Esophagus muscularis mucosa (tissue), 3 donors: Measurements from ENCODE around the gene ZNF263.

Experiments used
- POLR2A ChIP-seq: fragments of 450-650 bp; IDR thresholded peaks from one replicate; pipeline ENCODE4 v1.6.1; 2017; ENCODE audit warnings: antibody characterized with exemption, moderate library complexity, mild to moderate bottlenecking, low read depth
- TF ChIP-seq, protein P1 (sequence below), 3 experiments: fragments of 200-600 bp in 2 of 3; fragments of 450-650 bp in 1 of 3; sonication (generic) in 2 of 3; IDR thresholded peaks; one replicate each; pipeline ENCODE4 v1.5.1; 2017 to 2019; ENCODE audit warnings: antibody characterized with exemption in 3 of 3, mild to moderate bottlenecking in 2 of 3, moderate library complexity in 1 of 3

DNA sequence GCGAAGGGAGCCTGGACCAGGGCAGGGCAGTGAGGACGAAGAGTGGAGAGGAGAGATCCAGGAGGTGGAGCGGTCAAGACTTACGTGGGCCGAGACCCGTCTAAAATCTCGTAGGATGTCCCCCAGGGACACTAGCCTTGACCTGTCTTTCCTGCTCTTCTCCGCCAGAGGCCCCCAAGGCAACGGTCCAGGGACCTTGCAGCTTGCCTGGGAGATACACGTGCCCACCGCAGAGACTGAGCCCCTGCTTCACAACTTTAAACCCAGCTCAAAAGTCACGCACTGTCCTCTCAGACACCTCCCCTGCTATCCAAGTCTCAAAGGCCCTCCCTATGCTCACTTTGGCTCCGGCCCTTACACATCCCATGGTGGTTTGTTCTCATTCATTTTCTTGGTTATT is 12.5 kb downstream of the ZNF263 start:
- TF ChIP-seq, protein P1, sequence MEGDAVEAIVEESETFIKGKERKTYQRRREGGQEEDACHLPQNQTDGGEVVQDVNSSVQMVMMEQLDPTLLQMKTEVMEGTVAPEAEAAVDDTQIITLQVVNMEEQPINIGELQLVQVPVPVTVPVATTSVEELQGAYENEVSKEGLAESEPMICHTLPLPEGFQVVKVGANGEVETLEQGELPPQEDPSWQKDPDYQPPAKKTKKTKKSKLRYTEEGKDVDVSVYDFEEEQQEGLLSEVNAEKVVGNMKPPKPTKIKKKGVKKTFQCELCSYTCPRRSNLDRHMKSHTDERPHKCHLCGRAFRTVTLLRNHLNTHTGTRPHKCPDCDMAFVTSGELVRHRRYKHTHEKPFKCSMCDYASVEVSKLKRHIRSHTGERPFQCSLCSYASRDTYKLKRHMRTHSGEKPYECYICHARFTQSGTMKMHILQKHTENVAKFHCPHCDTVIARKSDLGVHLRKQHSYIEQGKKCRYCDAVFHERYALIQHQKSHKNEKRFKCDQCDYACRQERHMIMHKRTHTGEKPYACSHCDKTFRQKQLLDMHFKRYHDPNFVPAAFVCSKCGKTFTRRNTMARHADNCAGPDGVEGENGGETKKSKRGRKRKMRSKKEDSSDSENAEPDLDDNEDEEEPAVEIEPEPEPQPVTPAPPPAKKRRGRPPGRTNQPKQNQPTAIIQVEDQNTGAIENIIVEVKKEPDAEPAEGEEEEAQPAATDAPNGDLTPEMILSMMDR (IDR thresholded peaks at IDR 0.05) = no peak
- TF ChIP-seq POLR2A = no peak
